HepG2 (cell line): ENCODE results near the gene ZFPM1. TPM values are rescaled to one million over a fixed set of nuclear protein-coding genes. Genes with fewer than 3 reads are reported as not detected.

Source experiments
- ATAC-seq: fragments of 200-7000 bp; cut with Tn5 transposase; 3 replicates; pipeline ENCODE4 v1.9.1; 2020; ENCODE audit warnings: mild to moderate bottlenecking, moderate library complexity
- BruUV-seq: library from RNA; stranded (reverse); fragments of 400-500 nt; replicated peaks from 2 replicates; lab custom pipeline; 2021; lab: Mats Ljungman, UMichigan
- CTCF ChIA-PET: fragments of 300-600 bp; formaldehyde crosslinking; extraction: SDS; loops from one replicate; lab custom pipeline; 2021; ENCODE audit warnings: low total read pairs, inconsistent platforms, low intra/inter-chr PET ratio; lab: Yijun Ruan, JAX
- POLR2A ChIA-PET: fragments of 350-600 bp; sonication (Branson Sonifier 250); formaldehyde crosslinking; loops from one replicate; lab custom pipeline; 2020; ENCODE audit warnings: antibody characterized with exemption, inconsistent platforms; lab: Yijun Ruan, JAX
- DNase-seq: peaks from one replicate; pipeline ENCODE4 v3.0.0-alpha.2; 2015; ENCODE audit warnings: low spot score
- FAIRE-seq: peaks from 3 replicates; lab custom pipeline; 2011; peaks lifted over from hg19 to GRCh38; lab: Jason Lieb, UNC
- H2AFZ ChIP-seq: one replicate; pipeline ENCODE4 v1.6.1; 2011; ENCODE audit warnings: low read length, inconsistent platforms
- H3K27ac ChIP-seq: fragments of 300-600 bp; 3 replicates; pipeline ENCODE4 v1.8.0; 2011; ENCODE audit warnings: mixed run types, mild to moderate bottlenecking, mixed read lengths, low read length, inconsistent platforms; ENCODE audit not compliant: insufficient read depth; ENCODE audit errors: extremely low read length
- H3K27me3 ChIP-seq, 2 experiments: fragments of 200-600 bp in 1 of 2; 2 replicates in 1 of 2; 3 replicates in 1 of 2; pipeline versions ENCODE4 v1.6.0 to v1.8.0; 2011; ENCODE audit warnings: low read length in 2 of 2, mild to moderate bottlenecking in 2 of 2, moderate library complexity in 2 of 2, inconsistent platforms in 1 of 2; ENCODE audit not compliant: insufficient read depth in 2 of 2, control insufficient read depth in 1 of 2
- H3K36me3 ChIP-seq, 2 experiments: fragments of 200-600 bp in 1 of 2; replicated peaks in 1 of 2; 2 replicates in 1 of 2; 3 replicates in 1 of 2; pipeline versions ENCODE4 v1.5.1 to v1.8.0; 2011; ENCODE audit warnings: low read length in 2 of 2, inconsistent platforms in 1 of 2; ENCODE audit not compliant: insufficient read depth in 2 of 2, control insufficient read depth in 1 of 2
- H3K4me1 ChIP-seq: 2 replicates; pipeline ENCODE4 v1.5.1; 2012; ENCODE audit warnings: low read length, inconsistent platforms; ENCODE audit not compliant: insufficient read depth
- H3K4me2 ChIP-seq: 2 replicates; pipeline ENCODE4 v1.6.0; 2011; ENCODE audit warnings: low read depth, low read length, inconsistent platforms
- H3K4me3 ChIP-seq, 3 experiments: fragments of 200-600 bp in 1 of 3; sonication (generic), shearing (Covaris generic) in 1 of 3; replicated peaks in 1 of 3; 2 replicates each; pipeline ENCODE4 v1.5.1; 2011 to 2016; ENCODE audit warnings: low read length in 3 of 3, inconsistent platforms in 2 of 3, low read depth in 2 of 3, mild to moderate bottlenecking in 2 of 3, control low read depth in 1 of 3, mixed read lengths in 1 of 3; ENCODE audit not compliant: insufficient read depth in 1 of 3
- H3K79me2 ChIP-seq: one replicate; pipeline ENCODE4 v1.6.1; 2011; ENCODE audit warnings: low read length, inconsistent platforms; ENCODE audit not compliant: insufficient read depth
- H3K9ac ChIP-seq: 2 replicates; pipeline ENCODE4 v1.6.0; 2011; ENCODE audit warnings: mild to moderate bottlenecking, low read depth, low read length, inconsistent platforms; ENCODE audit not compliant: insufficient read depth
- H3K9me3 ChIP-seq: 2 replicates; pipeline ENCODE4 v1.5.1; 2012; ENCODE audit warnings: mild to moderate bottlenecking, low read length
- H4K20me1 ChIP-seq: 2 replicates; pipeline ENCODE4 v1.6.0; 2011; ENCODE audit warnings: inconsistent platforms, mild to moderate bottlenecking, low read length, moderate library complexity; ENCODE audit not compliant: insufficient read depth
- LCORL ChIP-seq, 2 experiments: fragments of 450-650 bp in 1 of 2; sonication (generic) in 1 of 2; formaldehyde crosslinking in 1 of 2; IDR thresholded peaks; 2 replicates each; pipeline versions ENCODE4 v1.5.0 to v1.6.1; 2017 to 2020; ENCODE audit warnings: antibody characterized with exemption in 1 of 2, missing genetic modification reagents in 1 of 2
- TGIF2 ChIP-seq: IDR thresholded peaks from 2 replicates; pipeline ENCODE4 v1.6.1; 2016; ENCODE audit warnings: control low read depth, missing compliant biosample characterization
- ZMYM3 ChIP-seq: sonication (generic); formaldehyde crosslinking; IDR thresholded peaks from 2 replicates; pipeline ENCODE4 v1.5.1; 2020; ENCODE audit warnings: mild to moderate bottlenecking, missing genetic modification reagents
- ZNF180 ChIP-seq: sonication (generic); formaldehyde crosslinking; IDR thresholded peaks from 2 replicates; pipeline ENCODE4 v1.4.0; 2020; ENCODE audit warnings: low read depth, missing genetic modification reagents, borderline replicate concordance
- WGBS: methylation state at CpG from one replicate; pipeline ENCODE4 v1.1.6; 2017; ENCODE audit warnings: low lambda C conversion rate; 5-methylcytosine and 5-hydroxymethylcytosine counted together
- in situ Hi-C: cut with HindIII; loops from 2 replicates; pipeline ENCODE4 v1.10.0; 2017; ENCODE audit warnings: low pct_unique_long_range_greater_than_20kb; ENCODE audit not compliant: extremely low pct_ligation_motif_present
- intact Hi-C: fragments of 100-400 bp; cut with micrococcal nuclease; formaldehyde crosslinking; loops from one replicate; pipeline ENCODE4 v1.10.0; 2022; ENCODE audit not compliant: unreplicated experiment
- polyA plus RNA-seq, 8 experiments: library from polyadenylated mRNA; depleted of rRNA in 3 of 8; stranded (reverse) in 7 of 8; unstranded in 1 of 8; fragments of >200 nt; fragmentation: Illumina TruSeq in 4 of 8; extraction: Trizol in 4 of 8; gene quantifications; 2 replicates each; pipeline versions ENCODE4 v1.2.1 to v1.2.3, GENCODE V29; 2011 to 2016; ENCODE audit warnings: low read depth in 4 of 8, missing spikeins in 1 of 8, mixed read lengths in 1 of 8; ENCODE audit not compliant: insufficient read depth in 1 of 8
- total RNA-seq, 5 experiments: library from RNA; depleted of rRNA; stranded (reverse); fragments of >200 nt; fragmentation: Illumina TruSeq; extraction: Trizol; gene quantifications; 2 replicates each; pipeline ENCODE4 v1.2.3, GENCODE V29; 2016; ENCODE audit warnings: low read depth in 1 of 5
- TF ChIP-seq, protein P1 (sequence below): sonication (generic); formaldehyde crosslinking; IDR thresholded peaks from 2 replicates; pipeline ENCODE4 v1.8.0; 2022; ENCODE audit warnings: missing genetic modification reagents, mild to moderate bottlenecking, borderline replicate concordance

The ZFPM1 gene
- total and polyA plus RNA-seq, 2 of the 13 experiments (the other 11 are each of a cell fraction or from before 2014, with no cell fraction given) = 1.3 to 3.8 TPM

DNA sequence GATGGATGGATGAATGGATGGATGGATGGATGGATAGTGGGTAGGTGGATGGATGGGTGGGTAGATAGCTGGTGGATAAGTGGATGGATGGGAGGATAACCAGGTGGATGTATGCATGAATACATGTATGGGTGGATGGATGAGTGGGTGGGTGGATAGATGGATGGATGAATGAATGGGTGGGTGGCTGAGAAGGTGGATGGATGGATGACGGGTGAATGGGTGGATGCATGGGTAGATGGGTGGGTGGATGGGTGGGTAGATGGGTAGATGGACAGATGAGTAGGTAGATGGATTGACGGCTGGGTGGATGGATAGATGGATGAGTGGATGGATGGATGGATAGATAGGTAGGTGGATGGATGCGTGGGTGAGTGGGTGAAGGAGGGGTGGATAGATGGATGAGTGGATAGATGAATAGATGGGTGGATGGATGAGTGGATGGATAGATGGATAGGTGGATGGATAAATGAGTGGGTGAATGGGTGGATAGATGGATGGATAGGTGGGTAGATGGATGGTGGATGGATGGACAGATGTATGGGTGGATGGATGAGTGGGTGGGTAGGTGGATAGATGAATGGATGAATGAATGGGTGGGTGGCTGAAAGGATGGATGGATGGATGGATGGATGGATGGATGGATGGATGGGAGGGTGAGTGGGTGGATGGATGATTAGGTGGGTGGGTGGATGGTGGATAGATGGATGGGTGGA is 67.0 kb downstream of the ZFPM1 start:
- peaks cover 7% of the 10 kb centered on the region; the same call in 1 of the 2 replicates for H3K4me1 ChIP-seq
- no peak overlapping the region for H3K4me3 ChIP-seq
- 94% methylated on average over 3 of the region's 3 CpGs for WGBS
- ChIA-PET CTCF (no interaction called here), POLR2A (no interaction called here)
- in situ Hi-C loops = no loop called here
- TF ChIP-seq ZNF180 (CRISPR knock-in tag) = no peak
- TF ChIP-seq LCORL (IDR thresholded peaks at IDR 0.05) = 0 out of 2 replicates have a peak, but pooled peaks have one; percentile 14
- TF ChIP-seq LCORL (CRISPR knock-in tag; IDR thresholded peaks at IDR 0.05) = no peak
- no peak overlapping the region for H3K9ac ChIP-seq
- no TSS peak for BruUV-seq
- DNase-seq (no peak), FAIRE-seq (no peak), ATAC-seq (no peak)
- H4K20me1 ChIP-seq = no peaks in the 10 kb centered on the region
- no peak overlapping the region for H2AFZ ChIP-seq
- peaks cover 4 to 8% of the 10 kb centered on the region in 2 experiments; a peak in 3 of 5 replicates for H3K36me3 ChIP-seq
- intact Hi-C loops = no loop called here
- peaks cover 2% of the 10 kb centered on the region for H3K79me2 ChIP-seq
- H3K4me2 ChIP-seq = no peak overlapping the region
- no peaks in the 10 kb centered on the region for H3K27me3 ChIP-seq
- H3K27ac ChIP-seq = no peak overlapping the region
- H3K9me3 ChIP-seq = peaks cover 6% of the 10 kb centered on the region; the same call in 1 of the 2 replicates

DNA sequence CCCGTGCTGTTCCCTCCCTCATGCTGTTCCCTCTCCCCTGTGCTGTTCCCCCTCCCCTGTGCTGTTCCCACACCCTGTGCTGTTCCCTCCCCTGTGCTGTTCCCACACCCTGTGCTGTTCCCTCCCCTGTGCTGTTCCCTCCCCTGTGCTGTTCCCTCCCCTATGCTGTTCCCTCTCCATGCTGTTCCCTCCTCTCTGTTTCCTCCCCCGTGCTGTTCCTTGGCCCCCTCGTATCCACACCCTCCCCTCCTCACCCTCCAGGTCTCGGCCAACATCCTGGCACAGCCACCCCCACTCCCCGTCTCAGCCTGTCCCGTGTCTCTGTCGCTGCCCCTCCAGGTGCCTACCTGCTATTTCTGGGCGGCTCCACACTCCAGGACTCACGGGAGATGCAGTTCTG is 68.6 kb downstream of the ZFPM1 start:
- Histone ChIP-seq H4K20me1 (no peaks in the 10 kb centered on the region), H3K4me1 (peaks cover 12% of the 10 kb centered on the region; the same call in 1 of the 2 replicates), H3K79me2 (peaks cover 2% of the 10 kb centered on the region), H3K36me3 (peaks cover 8 to 9% of the 10 kb centered on the region in 2 experiments; a peak in 3 of 5 replicates), H3K27ac (no peak overlapping the region), H3K9me3 (peaks cover 6% of the 10 kb centered on the region; the same call in 1 of the 2 replicates), H3K9ac (no peak overlapping the region), H3K4me3 (no peak overlapping the region), H3K27me3 (no peaks in the 10 kb centered on the region), H3K4me2 (no peak overlapping the region)
- CTCF ChIA-PET = no interaction called here
- in situ Hi-C loops = no loop called here
- POLR2A ChIA-PET = no interaction called here
- ATAC-seq (no peak), DNase-seq (no peak), FAIRE-seq (no peak)
- BruUV-seq = no TSS peak
- intact Hi-C loops = no loop called here
- 0 out of 2 replicates have a peak, but pooled peaks have one; percentile 25 for TF ChIP-seq ZMYM3 (CRISPR knock-in tag)
- no peak for TF ChIP-seq TGIF2 (CRISPR knock-in tag)
- TF ChIP-seq, protein P1, sequence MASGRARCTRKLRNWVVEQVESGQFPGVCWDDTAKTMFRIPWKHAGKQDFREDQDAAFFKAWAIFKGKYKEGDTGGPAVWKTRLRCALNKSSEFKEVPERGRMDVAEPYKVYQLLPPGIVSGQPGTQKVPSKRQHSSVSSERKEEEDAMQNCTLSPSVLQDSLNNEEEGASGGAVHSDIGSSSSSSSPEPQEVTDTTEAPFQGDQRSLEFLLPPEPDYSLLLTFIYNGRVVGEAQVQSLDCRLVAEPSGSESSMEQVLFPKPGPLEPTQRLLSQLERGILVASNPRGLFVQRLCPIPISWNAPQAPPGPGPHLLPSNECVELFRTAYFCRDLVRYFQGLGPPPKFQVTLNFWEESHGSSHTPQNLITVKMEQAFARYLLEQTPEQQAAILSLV (CRISPR knock-in tag) = no peak
- TF ChIP-seq, all 625 proteins: peak for 1
- WGBS = 98% methylated on average over 9 of the region's 9 CpGs
- H2AFZ ChIP-seq = no peak overlapping the region
